Stimulated activated CD4-positive, alpha-beta T cell treated with anti-CD3 and anti-CD28 coated beads, Interleukin-12 subunit alpha, Interleukin-12 subunit beta, amount 100 ng/mL, for 24 hours (primary cell): ENCODE results near the gene LCAT.

Source experiments
- DNase-seq, 2 experiments: peaks; one replicate each; pipeline ENCODE4 v3.0.0-alpha.2; 2020; ENCODE audit warnings: low read depth in 2 of 2

The LCAT gene

DNA sequence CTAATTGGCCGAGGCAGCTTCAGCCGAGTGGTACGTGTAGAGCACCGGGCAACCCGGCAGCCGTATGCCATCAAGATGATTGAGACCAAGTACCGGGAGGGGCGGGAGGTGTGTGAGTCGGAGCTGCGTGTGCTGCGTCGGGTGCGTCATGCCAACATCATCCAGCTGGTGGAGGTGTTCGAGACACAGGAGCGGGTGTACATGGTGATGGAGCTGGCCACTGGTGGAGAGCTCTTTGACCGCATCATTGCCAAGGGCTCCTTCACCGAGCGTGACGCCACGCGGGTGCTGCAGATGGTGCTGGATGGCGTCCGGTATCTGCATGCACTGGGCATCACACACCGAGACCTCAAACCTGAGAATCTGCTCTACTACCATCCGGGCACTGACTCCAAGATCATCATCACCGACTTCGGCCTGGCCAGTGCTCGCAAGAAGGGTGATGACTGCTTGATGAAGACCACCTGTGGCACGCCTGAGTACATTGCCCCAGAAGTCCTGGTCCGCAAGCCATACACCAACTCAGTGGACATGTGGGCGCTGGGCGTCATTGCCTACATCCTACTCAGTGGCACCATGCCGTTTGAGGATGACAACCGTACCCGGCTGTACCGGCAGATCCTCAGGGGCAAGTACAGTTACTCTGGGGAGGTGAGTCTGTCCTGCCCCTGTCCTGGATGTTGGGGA is 34.7 kb downstream of the LCAT start:
- DNase-seq, result no peak

DNA sequence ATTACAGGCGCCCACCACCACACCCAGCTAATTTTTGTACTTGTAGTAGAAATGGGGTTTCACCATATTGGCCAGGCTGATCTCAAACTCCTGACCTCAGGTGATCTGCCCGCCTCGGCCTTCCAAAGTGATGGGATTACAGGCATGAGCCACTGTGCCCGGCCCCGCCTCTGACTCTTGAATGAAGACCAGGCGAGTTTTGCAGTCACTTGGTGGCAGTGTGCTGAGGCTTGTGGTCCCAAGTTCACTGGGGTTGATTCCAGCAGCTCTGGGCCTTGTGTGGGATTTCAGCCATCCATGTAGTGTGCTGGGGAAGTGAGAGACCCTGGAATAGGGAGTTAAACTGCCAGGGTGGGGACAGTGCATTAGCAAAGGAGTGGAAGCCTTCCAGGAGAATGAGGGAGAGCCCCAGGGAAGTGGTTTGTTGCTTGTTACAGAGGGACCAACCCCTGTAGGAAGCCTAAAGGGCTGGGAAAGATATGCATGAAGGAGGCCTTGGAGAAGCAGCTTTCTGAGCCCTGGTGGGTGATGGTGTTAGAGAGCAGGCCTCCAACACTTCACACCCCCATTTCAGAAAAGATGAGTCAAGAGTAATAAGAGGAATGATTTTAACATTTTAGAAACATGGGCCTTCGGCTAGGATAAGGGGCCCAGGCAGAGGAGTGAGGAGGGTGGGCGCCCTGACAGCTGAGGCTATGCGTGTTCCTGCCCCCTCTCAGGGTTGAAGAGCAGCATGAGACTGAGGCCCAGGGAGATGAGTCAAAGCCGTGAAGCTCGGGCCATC is 36.3 kb downstream of the LCAT start:
- no peak for DNase-seq

DNA sequence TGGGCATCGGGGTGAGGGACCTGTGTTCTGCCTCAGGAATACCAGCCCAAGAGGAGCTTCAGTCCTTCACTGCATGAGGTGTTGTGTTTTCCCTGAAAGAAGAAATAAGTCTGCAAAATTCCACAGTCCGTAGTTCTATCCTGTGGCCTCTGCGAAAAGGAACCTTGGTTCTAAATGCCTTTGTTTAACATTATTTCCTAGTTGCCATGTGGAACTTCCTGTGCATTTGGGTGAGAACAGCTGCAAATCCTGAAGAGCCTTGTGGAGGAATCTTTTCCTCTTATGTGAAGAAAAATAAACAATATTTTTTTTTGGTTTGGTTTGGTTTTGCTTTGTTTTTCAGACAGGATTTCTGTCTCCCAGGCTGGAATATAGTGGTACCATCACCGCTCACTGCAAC is 41.1 kb downstream of the LCAT start:
- DNase-seq, result no peak

DNA sequence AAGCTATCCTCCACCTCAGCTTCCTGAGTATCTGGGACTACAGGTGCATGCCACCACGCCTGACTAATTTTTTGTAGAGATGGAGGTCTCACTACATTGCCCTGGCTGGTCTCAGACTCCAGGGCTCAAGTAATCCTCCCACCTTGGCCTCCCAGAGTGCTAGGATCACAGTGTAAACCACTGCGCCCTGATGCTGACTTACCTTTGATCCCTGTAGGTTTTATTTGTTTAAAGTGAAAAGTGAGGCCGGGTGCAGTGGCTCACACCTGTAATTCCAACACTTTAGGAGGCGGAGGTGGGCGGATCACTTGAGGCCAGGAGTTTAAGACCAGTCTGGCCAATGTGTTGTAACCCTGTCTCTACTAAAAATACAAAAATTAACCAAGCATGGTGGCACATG is 42.2 kb downstream of the LCAT start:
- no peak for DNase-seq

DNA sequence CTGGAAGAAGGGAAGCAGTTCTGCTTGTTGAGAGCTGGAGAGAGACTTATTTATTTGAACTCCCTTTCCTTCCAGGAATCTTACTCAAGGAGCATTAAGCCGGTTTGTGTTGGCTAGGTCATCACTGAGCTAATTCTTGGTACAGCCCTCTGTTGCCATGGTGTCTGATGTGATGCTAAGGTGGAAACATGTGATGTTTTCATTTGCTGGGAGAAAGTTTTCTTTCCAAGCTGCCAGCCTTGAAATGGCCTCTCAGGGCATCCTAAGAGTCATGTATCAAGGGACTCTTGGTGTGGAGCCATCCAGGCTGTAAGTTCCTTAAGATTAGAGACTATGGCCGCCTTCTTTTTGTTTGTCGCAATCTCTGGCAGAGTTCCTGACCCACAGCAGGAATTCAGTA is 46.7 kb downstream of the LCAT start:
- DNase-seq, result no peak

DNA sequence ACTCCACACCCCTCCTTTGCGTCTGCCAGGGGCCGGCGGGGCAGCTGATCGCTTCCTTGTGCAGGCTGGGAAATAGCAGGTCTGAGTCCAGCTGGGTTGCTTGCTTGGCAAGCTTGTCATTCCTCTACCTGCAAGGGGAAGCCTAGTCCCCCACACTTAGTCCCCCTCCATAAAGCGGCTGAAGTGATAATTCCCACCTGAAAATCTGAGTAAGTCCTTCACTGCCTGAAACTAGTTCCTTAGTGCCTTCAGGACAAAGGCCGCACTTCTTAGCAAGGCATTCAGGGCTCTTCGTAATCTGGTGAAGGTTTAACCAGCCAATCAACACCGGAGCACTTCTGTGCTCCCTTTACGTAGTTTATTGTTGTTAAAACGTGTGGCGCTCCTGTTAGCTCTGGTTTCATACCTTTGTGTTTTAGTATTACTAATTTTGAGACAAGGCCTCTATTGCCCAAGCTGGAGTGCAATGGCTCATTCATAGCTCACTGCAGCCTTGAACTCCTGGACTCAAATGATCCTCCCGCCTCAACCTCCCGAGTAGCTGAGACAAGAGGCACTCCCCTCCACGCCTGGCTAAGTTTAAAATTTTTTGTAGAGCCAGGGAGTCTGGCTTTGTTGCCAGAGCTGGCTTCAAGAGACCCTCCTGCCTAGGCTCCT is 50.0 kb downstream of the LCAT start:
- peak in 1 of 2 experiments; percentile 7 for DNase-seq

DNA sequence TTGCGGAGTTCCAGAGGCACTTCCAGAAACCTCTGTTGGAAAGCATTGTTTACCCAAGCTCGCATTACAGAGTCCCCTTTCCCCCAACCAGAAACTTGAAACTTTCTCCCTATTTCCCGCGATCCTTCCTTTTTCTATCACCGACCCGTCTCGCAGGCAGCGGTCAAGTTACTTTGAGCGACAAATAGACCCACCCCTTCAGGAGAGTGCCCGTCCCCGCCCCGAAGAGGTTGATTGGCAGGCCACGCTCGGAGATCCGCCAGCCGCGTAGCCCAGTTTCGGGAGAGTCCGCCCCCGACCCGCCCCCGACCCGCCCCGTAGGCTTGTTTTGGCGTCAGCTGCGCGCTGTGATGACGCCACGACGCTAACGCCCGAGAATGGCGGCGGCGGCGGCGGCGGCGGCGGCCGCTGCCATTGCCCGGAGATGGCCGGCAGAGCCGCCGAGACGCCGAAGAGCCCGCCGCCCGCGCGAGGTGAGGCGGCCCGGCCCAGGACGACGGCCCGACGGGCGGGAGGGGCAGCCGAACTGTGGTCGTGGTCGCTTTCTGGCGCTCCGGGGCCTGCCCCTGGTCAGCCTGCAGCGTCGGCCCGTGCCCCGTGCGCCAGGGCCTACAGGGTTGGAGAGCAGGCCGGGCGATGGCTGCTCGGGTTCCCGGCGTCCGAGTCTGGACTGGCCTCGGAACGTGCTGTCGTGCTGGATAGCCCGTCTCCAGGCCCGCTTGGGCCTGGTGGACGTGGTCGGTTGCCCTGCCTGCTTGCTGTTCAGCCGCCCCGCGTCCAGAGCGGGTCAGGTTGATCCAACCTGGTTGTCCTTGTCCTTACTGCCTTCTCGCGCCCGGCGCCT is 50.8 kb downstream of the LCAT start, which contains the start of gene PSKH1:
Gene PSKH1, plus strand, starts transcription at position 356 of the 844 bp plus-strand sequence. CDS start 15,496 bp downstream, outside the sequence.
- peak; percentile 90 to 94 for DNase-seq

DNA sequence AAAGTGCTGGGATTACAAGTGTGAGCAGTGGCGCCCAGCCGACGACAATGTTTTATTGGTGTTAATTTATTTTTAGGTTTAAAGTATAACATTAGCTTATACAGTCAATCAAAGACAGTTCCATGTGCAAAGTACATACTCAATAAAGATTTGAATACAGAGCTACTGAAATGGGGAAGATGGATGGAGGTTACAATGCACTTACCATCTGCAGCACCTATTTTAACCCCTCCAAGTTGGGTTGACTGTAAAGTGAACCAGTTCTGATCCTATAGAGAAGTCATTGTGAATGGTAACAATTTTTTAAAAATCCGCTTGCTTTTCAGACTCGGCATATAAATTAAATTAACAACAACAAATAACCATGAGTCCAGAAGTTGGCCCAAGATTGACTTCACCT is 51.5 kb downstream of the LCAT start:
- DNase-seq, result no peak
